Suppressor macrophage treated with lipopolysaccharide for 1 hour (primary cell): ENCODE results near the gene METTL18.
"Not testable (repeated sequence)": the region's sequence is repeated elsewhere in the genome, so short reads cannot be mapped to it uniquely, and the experiment has no call there.

ENCODE experiments used
- DNase-seq, 3 donors: peaks; one replicate each; pipeline ENCODE4 v3.0.0-alpha.2; 2020 to 2022

The METTL18 gene

GRCh38 chr1:169794530-169795416 is at the start of gene METTL18:
Gene METTL18 (minus strand): TSS chr1:169794907. CDS start chr1:169793695, 1,212 bp downstream.
- DNase-seq = peak; percentile 94 to 96 (median 95)

- DNase-seq = no peak
Measured at GRCh38 chr1:169838942-169839341, 44.2 kb upstream of the METTL18 start.

DNA sequence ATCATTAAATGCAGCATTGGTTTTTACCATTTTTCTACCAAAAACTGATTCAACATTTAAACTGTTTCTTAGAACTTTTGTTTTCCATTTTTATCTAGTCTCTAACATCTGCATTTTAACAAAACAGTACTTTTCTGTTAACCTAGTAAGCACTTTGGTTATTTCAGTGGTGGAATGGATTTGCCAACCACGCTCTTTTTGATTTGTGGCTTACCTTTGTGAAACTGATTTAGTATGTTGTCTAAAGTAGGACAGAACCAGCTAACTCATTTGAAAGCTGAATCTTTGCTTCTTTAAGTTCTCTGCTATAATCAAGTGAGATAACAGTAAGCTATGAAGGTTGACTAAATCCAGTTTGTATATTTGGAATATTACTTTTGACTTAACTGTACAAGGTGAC is 41.5 kb upstream of the METTL18 start:
- DNase-seq = no peak

- DNase-seq = no peak
Measured at GRCh38 chr1:169835647-169836046, 40.9 kb upstream of the METTL18 start.

- DNase-seq = no peak
Measured at GRCh38 chr1:169834869-169835268, 40.2 kb upstream of the METTL18 start.

- no peak for DNase-seq
Measured at GRCh38 chr1:169833179-169833901, 38.6 kb upstream of the METTL18 start.

- no peak for DNase-seq
Measured at GRCh38 chr1:169829671-169830070, 35.0 kb upstream of the METTL18 start.

DNA sequence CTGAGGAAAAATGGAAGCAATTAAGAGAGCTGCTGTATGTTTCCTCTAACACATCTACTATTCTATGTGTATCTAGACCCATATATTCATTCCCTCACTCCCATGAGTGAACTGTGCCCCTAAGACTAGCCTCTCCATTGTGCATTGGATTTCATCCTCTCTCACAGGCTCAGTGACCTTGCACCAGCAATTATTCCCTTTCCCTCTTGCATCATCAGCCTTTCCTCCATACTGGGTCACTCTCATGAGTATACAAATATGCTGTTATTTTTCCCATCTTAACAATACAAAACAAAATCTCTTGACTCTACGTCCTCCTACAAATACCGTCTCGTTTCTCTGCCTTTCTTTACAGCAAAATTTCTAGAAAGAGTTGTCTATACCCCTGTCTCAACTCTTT is 29.4 kb upstream of the METTL18 start:
- no peak for DNase-seq

DNA sequence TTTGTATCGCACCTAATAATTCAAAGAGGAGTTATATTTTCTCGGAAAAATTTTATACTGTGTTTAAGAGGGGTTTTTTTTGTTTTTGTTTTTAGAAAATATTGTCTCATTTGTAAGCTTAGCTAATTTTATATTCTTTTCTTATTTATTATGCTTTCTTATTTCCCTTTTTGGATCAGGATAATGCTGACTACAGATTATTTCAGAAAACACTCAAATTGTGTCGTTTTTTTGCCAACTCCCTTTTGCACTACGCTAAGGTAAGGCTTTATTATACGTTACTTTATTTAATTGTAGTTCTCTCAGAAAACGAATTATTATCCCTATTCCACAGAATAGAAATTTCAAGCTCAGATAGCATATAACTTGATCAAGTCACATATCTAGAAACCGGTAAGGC is 26.8 kb upstream of the METTL18 start:
- DNase-seq = no peak

- no peak for DNase-seq
Measured at GRCh38 chr1:169816617-169817016, 21.9 kb upstream of the METTL18 start.

DNA sequence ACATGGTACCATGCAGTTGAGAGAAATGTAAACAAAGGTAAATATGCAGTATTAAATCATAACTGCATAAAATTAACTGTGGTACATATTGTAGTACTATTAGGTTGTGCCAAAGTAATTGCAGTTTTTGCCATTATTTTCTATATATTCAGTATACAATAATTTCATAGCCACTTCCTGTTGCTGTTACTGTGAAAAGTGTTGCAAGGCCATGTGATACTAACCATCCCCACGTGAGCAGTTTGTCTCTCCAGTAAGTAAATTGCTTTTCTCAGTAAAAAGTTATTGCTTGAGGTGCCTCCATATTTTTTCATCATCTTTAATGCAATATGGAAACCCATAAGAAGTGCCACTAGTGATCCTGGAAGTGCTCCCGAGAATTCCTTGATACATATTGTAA is 19.6 kb upstream of the METTL18 start:
- DNase-seq = no peak

- DNase-seq = no peak
Measured at GRCh38 chr1:169812131-169812530, 17.4 kb upstream of the METTL18 start.

- not testable (repeated sequence) for DNase-seq
Measured at GRCh38 chr1:169811418-169812035, 16.8 kb upstream of the METTL18 start.

DNA sequence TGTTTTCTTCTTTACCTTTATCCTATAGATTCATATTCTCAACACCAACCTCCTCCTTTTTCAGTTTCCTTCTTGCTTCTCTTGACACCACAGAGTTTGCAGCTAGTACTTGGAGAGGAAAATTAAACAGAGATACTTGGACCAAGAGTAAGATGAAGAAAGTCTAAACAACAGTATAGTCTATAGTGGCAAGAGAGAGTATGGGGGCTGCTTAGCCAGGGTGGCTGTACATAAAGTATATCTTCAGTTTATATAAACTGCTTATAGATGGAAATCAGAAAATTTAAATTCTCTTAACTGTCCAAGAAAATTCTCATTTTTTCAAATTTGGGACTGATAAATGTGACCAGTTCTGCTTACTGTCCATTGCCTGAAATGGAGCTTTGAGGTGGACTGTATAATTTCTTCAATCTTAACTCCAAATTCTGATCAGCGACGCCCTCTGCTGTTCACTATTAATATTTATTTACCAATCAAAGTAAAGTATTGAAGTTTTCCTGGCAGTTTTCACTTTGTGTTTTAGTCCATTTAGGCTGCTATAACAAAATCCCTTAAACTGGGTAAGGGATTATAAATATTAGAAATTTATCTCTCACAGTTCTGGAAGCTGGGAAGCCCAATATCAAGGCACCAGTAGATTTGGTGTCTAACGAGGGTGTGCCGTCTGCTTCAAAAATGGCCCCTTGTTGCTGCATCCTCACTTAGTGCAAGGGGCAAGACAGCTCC is 14.8 kb upstream of the METTL18 start:
- peak; percentile 69 to 77 (median 72) for DNase-seq

DNA sequence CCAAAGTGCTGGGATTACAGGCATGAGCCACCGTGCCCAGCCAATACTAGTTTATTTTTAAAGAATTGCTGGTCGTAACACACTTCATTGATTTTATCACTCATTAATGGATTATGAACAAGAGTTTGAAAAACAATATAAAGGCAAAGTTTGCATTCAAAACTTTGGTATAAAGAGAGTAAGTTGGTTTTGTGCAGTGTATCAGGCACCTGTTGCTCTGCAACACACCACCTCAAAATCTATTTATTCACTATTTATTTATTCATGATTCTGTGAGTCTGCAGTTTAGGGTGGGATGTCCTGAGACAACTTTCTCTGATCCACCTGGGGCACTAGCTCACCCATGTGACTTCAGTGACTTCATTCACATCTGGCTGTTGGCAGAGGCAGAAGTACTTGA is 10.2 kb upstream of the METTL18 start:
- DNase-seq = no peak

DNA sequence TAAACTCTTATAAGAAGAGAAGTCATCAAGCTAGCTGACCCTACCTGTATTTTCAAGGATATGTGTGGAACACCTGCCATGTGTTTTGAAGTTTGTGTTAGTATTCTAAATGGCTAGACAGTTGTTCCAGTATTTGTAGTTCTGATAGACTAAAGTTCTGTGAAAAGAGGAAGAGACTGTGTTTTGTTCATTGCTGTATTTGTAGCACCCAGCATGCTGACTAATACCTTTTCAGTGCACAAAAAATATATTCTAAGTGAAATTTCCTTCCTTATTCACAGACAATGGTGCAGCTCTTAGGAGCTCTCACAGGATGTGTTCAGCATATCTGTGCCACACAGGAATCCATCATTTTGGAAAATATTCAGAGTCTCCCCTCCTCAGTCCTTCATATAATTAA is 8.2 kb upstream of the METTL18 start:
- peak in 2 of 3 donors; percentile 47 to 62 for DNase-seq

- no peak for DNase-seq
Measured at GRCh38 chr1:169797281-169797680, 2.6 kb upstream of the METTL18 start.

DNA sequence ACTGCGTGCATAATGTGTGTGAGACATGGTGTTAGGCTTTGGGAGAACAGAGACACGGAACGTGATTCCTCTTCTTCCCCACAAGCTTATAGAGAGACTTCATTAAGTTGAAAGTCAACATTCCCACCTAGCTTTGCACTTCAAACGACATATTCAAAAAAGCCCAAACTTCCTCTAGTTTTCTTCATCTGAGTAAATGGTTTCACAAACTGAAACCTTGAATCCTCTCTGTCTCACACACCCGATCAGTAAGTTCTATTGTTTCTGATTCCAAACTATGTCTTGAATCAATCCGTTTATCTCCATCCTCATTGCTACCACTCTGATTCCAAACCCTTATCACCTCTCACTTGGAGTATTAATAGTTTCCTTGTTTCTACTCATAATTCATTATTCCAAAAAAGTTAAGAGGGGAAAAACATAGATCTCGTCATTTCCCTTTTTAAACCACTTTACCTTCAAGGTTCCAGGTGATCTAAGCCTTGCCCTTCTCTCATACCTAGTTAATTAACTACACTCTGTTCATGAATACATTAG is 1.6 kb upstream of the METTL18 start:
- no peak for DNase-seq

- DNase-seq = no peak
Measured at GRCh38 chr1:169795687-169796086, 980 bp upstream of the METTL18 start.

- no peak for DNase-seq
Measured at GRCh38 chr1:169793730-169794129, 977 bp downstream of the METTL18 start.

GRCh38 chr1:169788402-169788801 is 6.3 kb downstream of the METTL18 start:
- DNase-seq = no peak

DNA sequence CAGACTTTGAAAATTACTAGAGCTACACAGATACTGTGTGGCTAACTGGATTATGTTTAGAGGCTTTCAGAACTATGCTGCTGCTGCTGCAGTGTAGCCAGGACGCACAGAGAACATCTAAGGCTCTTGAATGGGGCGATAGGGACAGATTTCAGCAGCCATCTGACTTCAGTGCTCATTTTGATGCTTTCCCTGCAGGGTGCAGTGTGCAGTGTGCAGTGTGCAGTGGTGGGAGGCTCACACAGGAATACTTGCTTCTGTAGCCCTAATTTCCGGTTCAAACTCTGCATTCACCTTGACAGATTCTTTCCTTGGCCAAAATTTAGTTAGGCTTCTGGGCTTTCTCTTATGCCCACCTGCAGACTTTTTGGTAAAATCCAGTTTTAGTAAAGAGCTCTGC is 7.7 kb downstream of the METTL18 start:
- no peak for DNase-seq

GRCh38 chr1:169785267-169785666 is 9.4 kb downstream of the METTL18 start:
- DNase-seq = no peak
